ENCODE results near the gene LCN6. TPM values are rescaled to one million over a fixed set of nuclear protein-coding genes. Genes with fewer than 3 reads are reported as not detected.

The LCN6 gene
- total and polyA plus RNA-seq, 9 of the 15 experiments (the other 6 are each of a cell fraction or from before 2014, with no cell fraction given) = 0.10 to 0.45 (median 0.37) TPM; not detected in 5

DNA sequence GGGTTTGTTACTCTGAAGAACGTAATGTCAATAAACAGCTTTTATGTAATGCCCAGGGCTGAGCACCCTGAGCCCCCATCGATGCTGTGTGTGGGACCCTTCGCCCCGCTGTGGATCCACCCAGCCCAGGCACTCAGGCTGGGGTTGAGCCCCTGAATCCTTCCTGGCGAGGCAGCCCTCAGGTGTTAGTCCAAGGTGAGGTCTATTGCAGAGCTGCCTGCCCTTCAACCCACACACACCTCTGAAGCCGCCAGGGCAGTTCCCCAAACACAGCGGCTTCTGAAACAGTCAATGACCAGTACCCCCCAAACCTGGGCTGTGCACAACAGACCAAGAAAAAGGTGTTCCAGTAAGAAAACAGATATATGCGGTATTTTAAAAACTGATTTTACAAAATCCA lies 24.3 kb downstream of the LCN6 start:
- ATAC-seq (no peak), DNase-seq (ENCODE audit: extremely low read depth in 1 of 4, low spot score in 3 of 4) (no peak), FAIRE-seq (peak; percentile 19)
- Histone ChIP-seq H3K9me3 (replicated peaks; ENCODE audit: control insufficient read depth, insufficient read depth, low read depth, low read length) (no peaks in the 10 kb centered on the region), H3K9ac (ENCODE audit: insufficient read depth in 1 of 2, low read depth in 2 of 2, low read length in 2 of 2) (0 out of 4 replicates have a peak overlapping the region, but pooled peaks of 1 of the 2 experiments have one; percentile 41), H3K4me2 (ENCODE audit: insufficient read depth, low read length) (no peak overlapping the region), H3K27ac (ENCODE audit: extremely low read depth, low read depth, low read length) (no peak overlapping the region; the same call in 2 of the 3 replicates), H3K9me1 (ENCODE audit: control insufficient read depth, insufficient read depth, low read length) (no peaks in the 10 kb centered on the region), H3K4me1 (replicated peaks in 1 of 2; ENCODE audit: control insufficient read depth in 2 of 2, insufficient read depth in 2 of 2, low read length in 2 of 2) (peaks cover 15 to 87% of the 10 kb centered on the region in 2 experiments; a peak in 4 of 5 replicates), H3K27me3 (ENCODE audit: control insufficient read depth in 2 of 2, insufficient read depth in 2 of 2, low read length in 2 of 2) (no peaks in the 10 kb centered on the region), H4K20me1 (replicated peaks; ENCODE audit: control insufficient read depth, insufficient read depth, low read length) (peaks cover 53% of the 10 kb centered on the region), H3K4me3 (no peak overlapping the region), H3K36me3 (ENCODE audit: control insufficient read depth, insufficient read depth, low read length) (peaks cover 66% of the 10 kb centered on the region), H3K79me2 (ENCODE audit: control insufficient read depth, insufficient read depth, low read length) (peaks cover 55% of the 10 kb centered on the region), H2AFZ (ENCODE audit: low read depth, low read length) (no peak overlapping the region)
- no TSS peak for BruUV-seq (replicated peaks)
- intact Hi-C loops (cut with micrococcal nuclease) = no loop called here
- CTCF ChIA-PET (ENCODE audit: low intra/inter-chr PET ratio) = no interaction called here
- TF ChIP-seq POLR2A (conservative IDR thresholded peaks at IDR 0.05) = peak; percentile 21; the same call in 1 of the 2 replicates
- 0 out of 2 replicates have a peak, but pooled peaks have one; percentile 9 for TF ChIP-seq PML (IDR thresholded peaks at IDR 0.05; ENCODE audit: low read length)
- no peak for TF ChIP-seq ZFP30 (CRISPR knock-in tag; IDR thresholded peaks at IDR 0.05; ENCODE audit: borderline replicate concordance)
- peak; percentile 1; the same call in 1 of the 2 replicates for TF ChIP-seq SUPT5H (IDR thresholded peaks at IDR 0.05)
- TF ChIP-seq, protein P1, sequence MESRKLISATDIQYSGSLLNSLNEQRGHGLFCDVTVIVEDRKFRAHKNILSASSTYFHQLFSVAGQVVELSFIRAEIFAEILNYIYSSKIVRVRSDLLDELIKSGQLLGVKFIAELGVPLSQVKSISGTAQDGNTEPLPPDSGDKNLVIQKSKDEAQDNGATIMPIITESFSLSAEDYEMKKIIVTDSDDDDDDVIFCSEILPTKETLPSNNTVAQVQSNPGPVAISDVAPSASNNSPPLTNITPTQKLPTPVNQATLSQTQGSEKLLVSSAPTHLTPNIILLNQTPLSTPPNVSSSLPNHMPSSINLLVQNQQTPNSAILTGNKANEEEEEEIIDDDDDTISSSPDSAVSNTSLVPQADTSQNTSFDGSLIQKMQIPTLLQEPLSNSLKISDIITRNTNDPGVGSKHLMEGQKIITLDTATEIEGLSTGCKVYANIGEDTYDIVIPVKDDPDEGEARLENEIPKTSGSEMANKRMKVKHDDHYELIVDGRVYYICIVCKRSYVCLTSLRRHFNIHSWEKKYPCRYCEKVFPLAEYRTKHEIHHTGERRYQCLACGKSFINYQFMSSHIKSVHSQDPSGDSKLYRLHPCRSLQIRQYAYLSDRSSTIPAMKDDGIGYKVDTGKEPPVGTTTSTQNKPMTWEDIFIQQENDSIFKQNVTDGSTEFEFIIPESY (CRISPR knock-in tag; IDR thresholded peaks at IDR 0.05) = no peak
- peak; percentile 79 for TF ChIP-seq SNRNP70 (optimal IDR thresholded peaks at IDR 0.05; ENCODE audit: low read depth, low read length)
- 0 out of 2 replicates have a peak, but pooled peaks have one; percentile 11 for TF ChIP-seq CREB1 (IDR thresholded peaks at IDR 0.05)
- no peak for TF ChIP-seq CREB1 (CRISPR knock-in tag; IDR thresholded peaks at IDR 0.05)
- TF ChIP-seq PYGO2 (tag; IDR thresholded peaks at IDR 0.05) = no peak
- WGBS (ENCODE audit: insufficient coverage, low coverage, missing lambda C conversion rate) = 98% methylated on average over 8 of the region's 8 CpGs
- in situ Hi-C loops (cut with MboI) = no loop called here
- POLR2A ChIA-PET = interaction anchor here (0.6 to 1.5 kb wide), 5 partner anchors 9 to 631 kb away, joined by 3 to 5 read pairs (median 4); partner anchors contain the start of gene DIPK1B

Data from K562 (cell line).